ENCODE results near the gene CD53. TPM values are rescaled to one million over a fixed set of nuclear protein-coding genes. Genes with fewer than 3 reads are reported as not detected.
A peak's percentile ranks its signal among the peaks of the same experiment; 100 is the strongest.
"Not testable (repeated sequence)": the region's sequence is repeated elsewhere in the genome, so short reads cannot be mapped to it uniquely, and the experiment has no call there.

CD53 gene
- total RNA-seq, 1 experiment from 2014 or later: not detected

DNA sequence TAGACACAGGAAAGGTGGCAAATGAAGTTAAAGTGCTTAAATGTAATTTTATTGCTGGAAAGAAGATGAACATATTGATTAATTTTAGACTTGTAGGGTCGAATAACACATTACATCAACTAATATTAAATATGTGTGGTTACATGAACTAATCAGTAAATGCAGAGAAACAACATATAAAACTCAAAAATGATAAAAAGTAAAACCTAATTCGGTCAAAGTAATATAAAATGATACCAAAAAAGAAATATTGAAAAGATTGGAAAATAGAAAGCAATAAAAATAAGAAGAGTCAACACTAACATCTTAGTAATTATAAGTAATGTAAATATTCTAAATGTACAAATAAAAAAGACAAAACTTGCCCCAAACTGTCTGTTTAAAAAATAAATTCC lies 43.3 kb downstream of the CD53 start:
- no peak for DNase-seq (ENCODE audit: low read depth)

DNA sequence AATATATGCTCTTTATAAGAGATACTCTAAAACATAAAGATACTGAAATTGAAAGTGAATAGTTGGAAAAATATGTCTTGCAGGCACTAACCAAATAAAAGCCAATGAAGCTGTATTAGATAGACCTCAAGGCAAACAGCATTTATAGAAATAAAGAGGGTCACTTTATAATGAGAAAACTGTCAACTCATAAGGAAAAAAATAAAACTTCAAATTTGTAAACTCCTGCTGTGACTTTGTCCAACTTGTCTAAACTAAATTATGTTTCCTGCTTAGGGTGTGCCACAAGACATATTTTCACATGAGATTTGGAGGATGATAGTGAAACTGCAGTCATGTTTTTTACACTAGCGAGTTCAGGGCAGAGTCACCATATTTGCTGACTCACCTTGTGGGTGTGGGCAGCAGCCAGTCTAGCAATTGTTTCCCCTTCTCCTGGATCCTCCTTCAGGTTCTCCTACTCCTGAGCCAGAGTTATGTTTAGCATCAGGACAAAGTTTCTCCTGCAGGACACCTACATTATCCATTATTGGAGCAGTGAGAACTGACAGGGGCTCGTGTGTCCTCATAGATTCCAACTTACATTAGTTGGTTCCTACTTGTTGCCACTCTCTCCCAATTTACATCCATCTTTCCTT lies 43.8 kb downstream of the CD53 start:
- peak; percentile 66 for DNase-seq (ENCODE audit: low read depth)

DNA sequence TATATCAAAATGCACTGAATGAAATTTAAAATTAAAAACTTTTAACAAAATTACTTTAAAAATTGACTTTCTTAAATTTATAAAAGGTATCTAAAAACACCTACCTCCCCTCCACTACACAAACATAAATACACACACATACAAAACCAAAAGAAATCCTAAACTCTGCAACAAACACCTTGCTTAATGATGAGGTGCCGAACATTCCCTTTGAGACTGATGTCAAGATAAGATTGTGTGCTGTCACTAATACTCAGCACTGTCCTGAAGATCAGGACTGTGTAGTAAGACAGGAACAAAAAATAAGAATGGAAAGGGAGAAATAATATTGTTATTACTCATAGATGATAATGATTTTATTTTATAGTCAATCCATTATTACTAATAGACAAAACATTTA lies 45.1 kb downstream of the CD53 start:
- no peak for DNase-seq (ENCODE audit: low read depth)

DNA sequence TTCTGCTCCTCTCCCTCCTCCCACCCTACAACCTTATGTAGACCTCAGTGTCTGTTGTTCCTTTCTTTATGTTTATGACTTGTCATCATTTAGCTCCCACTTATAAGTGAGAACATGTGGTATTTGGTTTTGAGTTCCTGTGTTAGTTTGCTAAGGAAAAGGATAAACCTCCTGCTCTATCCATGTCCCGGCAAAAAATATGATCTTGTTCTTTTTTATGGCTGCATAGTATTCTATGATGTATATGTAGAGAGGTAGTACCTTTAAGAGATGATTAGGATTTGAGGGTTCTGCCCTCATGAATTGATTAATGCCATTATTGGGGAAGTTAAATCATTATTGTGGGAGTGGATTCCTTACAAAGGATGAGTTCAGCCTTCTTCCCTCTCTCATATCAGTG lies 49.0 kb downstream of the CD53 start:
- DNase-seq (ENCODE audit: low read depth): no peak

DNA sequence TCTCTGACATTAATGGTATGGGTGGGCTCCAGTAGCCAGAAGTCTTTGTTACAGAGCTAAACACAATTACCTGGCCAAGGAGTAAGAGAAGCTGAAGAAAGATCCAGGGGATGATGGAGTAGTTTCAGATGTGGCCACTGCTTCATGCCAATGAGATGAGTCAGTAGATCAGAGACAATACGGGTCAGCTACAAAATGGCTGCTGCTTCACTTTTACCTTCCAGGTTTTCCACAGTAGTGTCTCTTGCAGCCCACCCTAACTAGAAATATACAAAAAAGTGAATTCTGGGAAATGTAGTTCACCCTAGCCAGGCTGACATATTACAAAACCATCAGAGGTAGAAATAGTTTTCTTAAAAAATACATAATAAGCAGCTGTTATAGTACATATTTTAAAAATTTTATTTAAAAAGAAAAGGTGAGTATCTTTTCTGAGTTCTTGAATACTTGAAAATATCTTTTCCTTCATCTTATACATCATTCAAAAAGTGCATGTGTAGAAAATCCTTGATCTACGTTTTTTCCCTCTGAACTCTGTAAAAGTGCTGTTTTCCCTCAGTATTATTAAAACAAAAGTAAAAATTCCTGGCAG lies 54.6 kb downstream of the CD53 start:
- DNase-seq (ENCODE audit: low read depth): peak; percentile 58

DNA sequence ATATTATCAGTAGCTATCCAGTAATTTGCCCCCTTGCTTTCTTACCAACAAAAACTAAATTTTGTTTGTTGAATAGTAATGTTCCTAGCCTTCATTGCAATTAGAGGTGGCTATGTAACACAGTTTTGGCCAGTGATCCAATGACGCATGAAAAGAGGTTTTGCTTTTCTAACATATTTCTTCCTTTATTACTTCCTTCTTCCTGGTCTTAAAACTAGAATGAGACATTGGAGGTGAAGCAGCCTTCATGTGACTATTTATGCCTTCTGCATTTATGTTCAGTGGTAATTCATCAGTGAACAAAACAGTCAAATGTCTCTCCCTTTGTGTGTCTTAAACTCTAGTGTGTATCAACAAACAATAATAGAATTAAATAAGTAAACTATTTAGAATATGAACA lies 55.2 kb downstream of the CD53 start:
- no peak for DNase-seq (ENCODE audit: low read depth)

DNA sequence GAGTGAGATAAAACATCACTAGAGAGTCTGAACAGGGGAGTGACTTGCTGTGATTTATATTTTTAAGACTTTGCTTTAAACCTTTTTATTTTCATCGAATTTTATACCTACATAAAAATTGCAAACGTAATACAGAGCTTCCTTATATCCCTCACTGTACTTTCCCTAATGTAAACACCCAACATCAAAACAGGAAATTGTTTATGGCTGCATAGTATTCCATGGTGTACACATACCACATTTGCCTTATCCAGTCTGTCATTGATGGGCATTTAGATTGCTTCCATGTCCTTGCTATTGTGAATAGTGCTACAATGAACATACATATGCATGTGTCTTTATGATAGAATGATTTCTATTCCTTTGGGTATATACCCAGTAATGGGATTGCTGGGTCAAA lies 56.0 kb downstream of the CD53 start:
- no peak for DNase-seq (ENCODE audit: low read depth)

DNA sequence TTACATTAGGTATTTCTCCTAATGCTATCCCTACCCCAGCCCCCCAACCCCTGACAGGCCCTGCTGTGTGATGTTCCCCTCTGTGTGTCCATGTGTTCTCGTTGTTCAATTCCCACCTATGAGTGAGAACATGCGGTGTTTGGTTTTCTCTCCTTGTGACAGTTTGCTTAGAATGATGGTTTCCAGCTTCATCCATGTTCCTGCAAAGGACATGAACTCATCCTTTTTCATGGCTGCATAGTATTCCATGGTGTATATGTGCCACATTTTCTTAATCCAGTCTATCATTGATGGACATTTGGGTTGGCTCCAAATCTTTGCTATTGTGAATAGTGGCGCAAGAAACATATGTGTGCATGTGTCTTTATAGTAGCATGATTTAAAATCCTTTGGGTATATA lies 58.1 kb downstream of the CD53 start:
- not testable (repeated sequence) for DNase-seq (ENCODE audit: low read depth)

DNA sequence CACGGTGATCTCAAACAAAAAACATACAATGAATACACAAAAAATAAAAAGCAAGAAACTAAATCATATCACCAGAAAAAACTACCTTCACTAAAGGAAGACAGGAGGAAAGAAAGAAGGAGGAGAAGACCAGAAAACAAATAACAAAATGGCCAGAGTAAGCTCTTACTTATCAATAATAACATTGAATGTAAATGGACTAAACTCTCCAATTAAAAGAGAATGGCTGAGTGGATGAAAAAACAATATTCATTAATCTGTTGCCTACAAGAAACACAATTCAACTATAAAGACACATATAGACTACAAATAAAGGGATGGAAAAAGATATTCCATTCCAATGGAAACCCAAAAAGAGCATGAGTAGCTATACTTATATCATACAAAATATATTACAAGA lies 63.6 kb downstream of the CD53 start:
- no peak for DNase-seq (ENCODE audit: low read depth)

DNA sequence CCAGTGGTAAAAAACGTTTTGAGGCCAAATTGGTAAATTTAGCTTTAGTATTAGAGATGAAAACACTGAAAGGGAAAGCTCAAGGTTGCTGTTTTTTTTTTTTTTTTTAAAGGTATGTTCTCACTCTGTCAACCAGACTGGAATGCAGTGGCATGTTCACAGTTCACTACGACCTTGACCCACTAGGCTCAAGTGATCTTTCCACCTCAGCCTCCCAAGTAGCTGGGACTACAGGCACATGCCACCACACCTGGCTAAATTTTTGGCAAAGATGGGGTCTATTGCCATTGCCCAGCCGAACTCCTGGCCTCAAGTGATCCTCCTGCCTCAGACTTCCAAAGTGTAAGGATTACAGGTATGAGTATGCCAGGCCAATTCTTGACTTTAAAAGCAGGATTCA lies 71.9 kb downstream of the CD53 start:
- DNase-seq (ENCODE audit: low read depth): no peak

DNA sequence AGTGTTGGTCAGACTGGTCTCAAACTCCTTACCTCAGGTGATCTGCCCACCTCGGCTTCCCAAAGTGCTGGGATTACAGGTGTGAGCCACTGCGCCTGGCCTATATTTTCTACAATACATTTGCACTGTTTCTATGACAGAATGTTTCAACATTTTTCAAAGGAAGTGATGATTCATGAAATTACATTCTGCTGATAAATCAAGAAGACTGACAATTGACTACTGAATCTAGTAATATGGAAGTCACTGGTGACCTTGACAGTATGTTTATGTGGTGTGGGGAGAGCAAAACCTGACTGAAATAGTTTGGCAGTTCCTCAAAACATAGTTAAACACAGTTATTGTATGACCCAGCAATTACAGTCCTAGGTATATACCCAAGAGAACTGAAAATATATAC lies 72.7 kb downstream of the CD53 start:
- DNase-seq (ENCODE audit: low read depth): no peak

DNA sequence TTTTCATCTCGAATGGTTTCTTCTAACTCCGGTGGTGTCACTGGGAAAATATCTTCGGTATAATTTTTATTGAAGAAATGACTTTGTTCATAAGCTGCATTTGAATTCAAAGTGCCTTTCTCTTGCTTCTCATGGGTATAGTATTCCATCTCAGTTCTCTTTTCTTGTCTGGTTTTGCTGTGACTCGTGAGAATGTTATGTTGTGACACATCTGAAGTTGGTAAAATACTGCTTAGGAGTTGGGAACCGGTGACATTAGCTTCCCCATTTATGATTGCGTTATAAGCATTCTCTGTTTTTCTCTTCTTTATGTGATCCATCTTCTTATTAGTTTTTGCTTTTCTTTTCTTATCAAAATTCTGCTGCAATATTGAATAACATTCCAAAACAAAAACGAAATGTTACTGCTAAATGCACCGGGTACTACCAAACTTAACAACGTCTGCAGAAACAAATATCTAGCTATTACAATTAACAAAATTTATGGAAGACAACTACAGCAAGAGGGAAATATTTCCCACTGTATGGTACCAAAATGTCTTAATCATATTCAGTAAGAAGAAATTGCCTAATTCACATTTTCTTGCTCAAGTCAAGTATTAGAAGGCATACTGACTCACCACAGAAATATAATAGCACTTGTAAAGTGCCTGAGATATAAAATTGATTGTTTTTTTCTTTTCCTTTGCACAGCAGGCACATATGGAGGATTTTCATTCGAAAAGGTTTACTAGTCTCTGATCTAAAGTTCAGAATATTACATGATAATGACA lies 75.3 kb downstream of the CD53 start:
- peak; percentile 64 for DNase-seq (ENCODE audit: low read depth)

Other genes starting within 250 kb of the CD53 start
- under 0.01 and 0.10 TPM in 2 replicates for gene KCNA3, start 198.2 kb upstream of the CD53 start, total RNA-seq (2014; rRNA removed; shearing (Covaris generic))
- 32.3 and 44.7 TPM in 2 replicates for gene LRIF1, start 90.8 kb downstream of the CD53 start, total RNA-seq (2014; rRNA removed; shearing (Covaris generic))

Data from RPMI7951 (cell line).